Ishikawa (cell line): ENCODE results near the gene SMC1B.

ENCODE experiments used
- CEBPB ChIP-seq: IDR thresholded peaks from 2 replicates; pipeline ENCODE4 v1.6.1; 2012
- CREB1 ChIP-seq: IDR thresholded peaks from 2 replicates; pipeline ENCODE4 v1.6.1; 2012; ENCODE audit warnings: low read depth
- EGR1 ChIP-seq: IDR thresholded peaks from 2 replicates; pipeline ENCODE4 v1.6.1; 2012
- EP300 ChIP-seq: IDR thresholded peaks from 2 replicates; pipeline ENCODE4 v1.6.1; 2012; ENCODE audit warnings: borderline replicate concordance
- FOXM1 ChIP-seq: IDR thresholded peaks from 2 replicates; pipeline ENCODE4 v1.6.1; 2012; ENCODE audit warnings: low read depth, borderline replicate concordance
- MAX ChIP-seq: IDR thresholded peaks from 2 replicates; pipeline ENCODE4 v1.6.1; 2012
- NFIC ChIP-seq: IDR thresholded peaks from 2 replicates; pipeline ENCODE4 v1.6.1; 2012
- RAD21 ChIP-seq: IDR thresholded peaks from 2 replicates; pipeline ENCODE4 v1.6.1; 2012; ENCODE audit warnings: low read depth
- TAF1 ChIP-seq: IDR thresholded peaks from 2 replicates; pipeline ENCODE4 v1.6.1; 2012; ENCODE audit warnings: low read depth, mild to moderate bottlenecking
- TCF12 ChIP-seq: IDR thresholded peaks from 2 replicates; pipeline ENCODE4 v1.6.1; 2012; ENCODE audit warnings: low read depth
- TEAD4 ChIP-seq: IDR thresholded peaks from 2 replicates; pipeline ENCODE4 v1.6.1; 2012
- USF1 ChIP-seq: IDR thresholded peaks from 2 replicates; pipeline ENCODE4 v1.6.1; 2012
- YY1 ChIP-seq: IDR thresholded peaks from 2 replicates; pipeline ENCODE4 v1.6.1; 2012; ENCODE audit warnings: low read depth
- ZBTB7A ChIP-seq: IDR thresholded peaks from 2 replicates; pipeline ENCODE4 v1.6.1; 2012; ENCODE audit warnings: low read depth
- TF ChIP-seq, protein P1 (sequence below): IDR thresholded peaks from 2 replicates; pipeline ENCODE4 v1.6.1; 2012; ENCODE audit warnings: low read depth, mild to moderate bottlenecking

Gene SMC1B

GRCh38 chr22:45332001-45332400 lies 81.4 kb downstream of the SMC1B start:
- TF ChIP-seq EP300 (no peak), USF1 (no peak), CREB1 (no peak), RAD21 (no peak), NFIC (no peak), MAX (no peak), YY1 (no peak), ZBTB7A (no peak), CEBPB (no peak), FOXM1 (no peak), TAF1 (no peak)
- TF ChIP-seq, protein P1, sequence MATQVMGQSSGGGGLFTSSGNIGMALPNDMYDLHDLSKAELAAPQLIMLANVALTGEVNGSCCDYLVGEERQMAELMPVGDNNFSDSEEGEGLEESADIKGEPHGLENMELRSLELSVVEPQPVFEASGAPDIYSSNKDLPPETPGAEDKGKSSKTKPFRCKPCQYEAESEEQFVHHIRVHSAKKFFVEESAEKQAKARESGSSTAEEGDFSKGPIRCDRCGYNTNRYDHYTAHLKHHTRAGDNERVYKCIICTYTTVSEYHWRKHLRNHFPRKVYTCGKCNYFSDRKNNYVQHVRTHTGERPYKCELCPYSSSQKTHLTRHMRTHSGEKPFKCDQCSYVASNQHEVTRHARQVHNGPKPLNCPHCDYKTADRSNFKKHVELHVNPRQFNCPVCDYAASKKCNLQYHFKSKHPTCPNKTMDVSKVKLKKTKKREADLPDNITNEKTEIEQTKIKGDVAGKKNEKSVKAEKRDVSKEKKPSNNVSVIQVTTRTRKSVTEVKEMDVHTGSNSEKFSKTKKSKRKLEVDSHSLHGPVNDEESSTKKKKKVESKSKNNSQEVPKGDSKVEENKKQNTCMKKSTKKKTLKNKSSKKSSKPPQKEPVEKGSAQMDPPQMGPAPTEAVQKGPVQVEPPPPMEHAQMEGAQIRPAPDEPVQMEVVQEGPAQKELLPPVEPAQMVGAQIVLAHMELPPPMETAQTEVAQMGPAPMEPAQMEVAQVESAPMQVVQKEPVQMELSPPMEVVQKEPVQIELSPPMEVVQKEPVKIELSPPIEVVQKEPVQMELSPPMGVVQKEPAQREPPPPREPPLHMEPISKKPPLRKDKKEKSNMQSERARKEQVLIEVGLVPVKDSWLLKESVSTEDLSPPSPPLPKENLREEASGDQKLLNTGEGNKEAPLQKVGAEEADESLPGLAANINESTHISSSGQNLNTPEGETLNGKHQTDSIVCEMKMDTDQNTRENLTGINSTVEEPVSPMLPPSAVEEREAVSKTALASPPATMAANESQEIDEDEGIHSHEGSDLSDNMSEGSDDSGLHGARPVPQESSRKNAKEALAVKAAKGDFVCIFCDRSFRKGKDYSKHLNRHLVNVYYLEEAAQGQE = no peak

GRCh38 chr22:45331486-45331885 lies 81.9 kb downstream of the SMC1B start:
- TF ChIP-seq, protein P1 = no peak
- TF ChIP-seq CEBPB (no peak), RAD21 (no peak), TCF12 (no peak), TAF1 (no peak), ZBTB7A (no peak), CREB1 (no peak), YY1 (no peak), FOXM1 (no peak), MAX (no peak), TEAD4 (no peak), USF1 (no peak), EP300 (no peak), EGR1 (no peak), NFIC (no peak)

- no peak for TF ChIP-seq TAF1
- TF ChIP-seq, protein P1 = no peak
- no peak for TF ChIP-seq FOXM1
- TF ChIP-seq EGR1 = no peak
- no peak for TF ChIP-seq CREB1
- TF ChIP-seq USF1 = no peak
- no peak for TF ChIP-seq MAX
Measured at GRCh38 chr22:45330548-45330947, 82.9 kb downstream of the SMC1B start.

- TF ChIP-seq USF1 = no peak
Measured at GRCh38 chr22:45329530-45329936, 83.9 kb downstream of the SMC1B start.
